ENCODE measurements around the gene KIF26B.

DNA sequence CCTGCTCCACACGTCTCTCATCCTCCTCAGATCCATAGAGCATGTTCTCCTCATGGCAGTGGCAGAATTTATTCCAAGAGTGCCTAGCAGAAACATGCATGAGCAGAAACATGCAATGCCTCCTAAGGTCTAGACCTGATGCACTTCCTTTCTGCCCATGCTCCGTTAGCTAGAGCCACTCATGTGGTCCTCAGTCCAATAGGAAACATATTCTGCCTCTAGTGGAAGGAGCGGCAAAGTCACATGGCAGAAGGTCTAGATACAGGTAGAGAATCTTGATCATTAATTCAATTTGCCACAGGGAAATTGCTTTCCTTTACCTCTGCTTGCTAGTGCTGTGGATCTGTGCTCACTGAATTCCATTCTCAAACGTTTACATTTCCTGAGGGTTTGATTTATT lies 130.4 kb downstream of the KIF26B start:
- TF ChIP-seq, protein P1, sequence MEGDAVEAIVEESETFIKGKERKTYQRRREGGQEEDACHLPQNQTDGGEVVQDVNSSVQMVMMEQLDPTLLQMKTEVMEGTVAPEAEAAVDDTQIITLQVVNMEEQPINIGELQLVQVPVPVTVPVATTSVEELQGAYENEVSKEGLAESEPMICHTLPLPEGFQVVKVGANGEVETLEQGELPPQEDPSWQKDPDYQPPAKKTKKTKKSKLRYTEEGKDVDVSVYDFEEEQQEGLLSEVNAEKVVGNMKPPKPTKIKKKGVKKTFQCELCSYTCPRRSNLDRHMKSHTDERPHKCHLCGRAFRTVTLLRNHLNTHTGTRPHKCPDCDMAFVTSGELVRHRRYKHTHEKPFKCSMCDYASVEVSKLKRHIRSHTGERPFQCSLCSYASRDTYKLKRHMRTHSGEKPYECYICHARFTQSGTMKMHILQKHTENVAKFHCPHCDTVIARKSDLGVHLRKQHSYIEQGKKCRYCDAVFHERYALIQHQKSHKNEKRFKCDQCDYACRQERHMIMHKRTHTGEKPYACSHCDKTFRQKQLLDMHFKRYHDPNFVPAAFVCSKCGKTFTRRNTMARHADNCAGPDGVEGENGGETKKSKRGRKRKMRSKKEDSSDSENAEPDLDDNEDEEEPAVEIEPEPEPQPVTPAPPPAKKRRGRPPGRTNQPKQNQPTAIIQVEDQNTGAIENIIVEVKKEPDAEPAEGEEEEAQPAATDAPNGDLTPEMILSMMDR (IDR thresholded peaks at IDR 0.05; ENCODE audit: insufficient read depth, low read length, poor library complexity, severe bottlenecking) = no peak
- no peak for TF ChIP-seq EZH2phosphoT487 (conservative IDR thresholded peaks at IDR 0.05; ENCODE audit: low read length)

Measured in SU-DHL-6 (cell line).